Measurements from ENCODE around the gene DDX31.

DDX31 gene

DNA sequence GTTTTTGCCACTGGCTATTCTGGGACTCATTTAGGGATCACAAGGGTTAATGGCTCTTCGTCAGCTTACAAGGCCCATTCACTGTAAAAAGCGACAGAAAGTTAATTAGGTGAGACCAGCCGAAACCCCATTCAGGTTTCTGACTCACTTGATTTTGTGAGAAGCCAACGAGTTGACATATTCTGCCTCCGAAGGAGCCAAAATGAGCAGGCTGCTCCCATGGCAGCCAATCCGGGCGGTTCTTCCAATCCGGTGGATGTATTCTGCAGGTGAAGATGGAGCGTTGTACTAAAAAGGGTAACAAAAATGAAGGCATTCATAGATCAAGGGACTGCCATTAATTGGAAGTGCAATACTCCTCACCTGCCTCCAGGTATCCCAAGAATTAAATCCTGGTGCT is 39.7 kb downstream of the DDX31 start:
- TF ChIP-seq, protein P1, sequence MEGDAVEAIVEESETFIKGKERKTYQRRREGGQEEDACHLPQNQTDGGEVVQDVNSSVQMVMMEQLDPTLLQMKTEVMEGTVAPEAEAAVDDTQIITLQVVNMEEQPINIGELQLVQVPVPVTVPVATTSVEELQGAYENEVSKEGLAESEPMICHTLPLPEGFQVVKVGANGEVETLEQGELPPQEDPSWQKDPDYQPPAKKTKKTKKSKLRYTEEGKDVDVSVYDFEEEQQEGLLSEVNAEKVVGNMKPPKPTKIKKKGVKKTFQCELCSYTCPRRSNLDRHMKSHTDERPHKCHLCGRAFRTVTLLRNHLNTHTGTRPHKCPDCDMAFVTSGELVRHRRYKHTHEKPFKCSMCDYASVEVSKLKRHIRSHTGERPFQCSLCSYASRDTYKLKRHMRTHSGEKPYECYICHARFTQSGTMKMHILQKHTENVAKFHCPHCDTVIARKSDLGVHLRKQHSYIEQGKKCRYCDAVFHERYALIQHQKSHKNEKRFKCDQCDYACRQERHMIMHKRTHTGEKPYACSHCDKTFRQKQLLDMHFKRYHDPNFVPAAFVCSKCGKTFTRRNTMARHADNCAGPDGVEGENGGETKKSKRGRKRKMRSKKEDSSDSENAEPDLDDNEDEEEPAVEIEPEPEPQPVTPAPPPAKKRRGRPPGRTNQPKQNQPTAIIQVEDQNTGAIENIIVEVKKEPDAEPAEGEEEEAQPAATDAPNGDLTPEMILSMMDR (IDR thresholded peaks at IDR 0.05; ENCODE audit: insufficient read depth, missing control alignments): no peak

DNA sequence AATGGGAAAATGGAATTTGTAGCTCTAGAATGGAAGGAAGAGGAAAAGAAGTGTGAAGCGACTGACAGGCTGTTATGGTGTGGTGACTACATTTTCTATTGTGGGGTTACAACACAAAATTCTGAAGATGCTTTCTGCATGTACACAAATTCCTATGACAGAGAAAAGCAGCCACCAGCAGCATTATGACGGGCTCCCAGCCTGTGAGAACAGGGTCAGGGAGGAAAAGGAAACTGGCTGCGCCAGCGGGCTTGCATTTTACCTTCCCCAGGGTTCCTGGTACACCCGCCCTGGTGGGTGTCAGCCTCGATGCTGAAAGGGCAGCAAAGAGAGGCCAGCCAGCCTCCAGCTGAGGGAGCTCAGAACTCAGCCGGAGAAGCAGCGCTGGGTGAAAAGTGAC is 41.0 kb downstream of the DDX31 start:
- FAIRE-seq (no peak), DNase-seq (ENCODE audit: insufficient read length, low spot score) (no peak)
- TF ChIP-seq, protein P1 (IDR thresholded peaks at IDR 0.05; ENCODE audit: insufficient read depth, missing control alignments): no peak

More for the DNA sequence above, 39.7 kb downstream of the DDX31 start:
- no peak for FAIRE-seq
- DNase-seq (ENCODE audit: insufficient read length, low spot score): no peak

DNA sequence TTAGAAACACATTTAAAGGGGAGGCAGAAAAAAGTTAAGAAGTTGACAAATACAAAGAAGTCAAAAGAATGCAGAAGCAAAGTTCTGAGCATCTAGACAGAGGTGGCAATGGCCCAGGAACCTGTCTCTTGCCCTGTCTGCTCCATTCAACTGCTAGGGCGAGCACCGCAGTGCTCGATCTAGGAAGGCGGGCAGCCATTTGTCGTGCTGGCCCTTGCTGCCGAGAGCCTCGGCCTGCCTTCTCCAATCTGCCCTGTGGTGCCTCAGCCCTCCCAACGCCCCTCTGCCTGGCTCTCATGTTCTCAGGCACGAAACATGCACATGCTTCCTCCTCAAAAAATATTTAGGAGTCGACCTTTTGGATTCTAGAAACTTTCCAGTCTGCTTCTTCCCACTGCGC is 42.2 kb downstream of the DDX31 start:
- TF ChIP-seq, protein P1 (IDR thresholded peaks at IDR 0.05; ENCODE audit: insufficient read depth, missing control alignments): no peak
- DNase-seq (ENCODE audit: insufficient read length, low spot score): no peak
- FAIRE-seq: no peak

DNA sequence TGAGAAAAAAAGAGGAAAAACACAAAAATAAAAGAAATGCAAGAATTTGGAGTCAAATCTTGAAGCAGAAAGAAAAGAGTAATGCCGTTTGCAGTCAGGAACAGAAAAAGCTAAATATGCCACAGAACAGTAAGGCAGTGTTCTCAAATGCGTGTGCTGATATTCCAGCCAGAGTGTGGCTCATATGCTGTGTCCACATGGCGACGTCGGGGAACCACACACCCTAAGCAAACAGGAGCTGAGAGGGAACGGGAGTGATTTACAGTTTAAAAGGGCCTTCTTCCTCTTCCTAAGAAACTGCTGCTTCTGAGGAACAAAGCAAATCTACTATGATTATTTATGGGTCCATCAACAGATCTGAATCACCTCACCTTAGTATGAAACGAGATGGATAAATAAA is 42.7 kb downstream of the DDX31 start:
- TF ChIP-seq, protein P1 (IDR thresholded peaks at IDR 0.05; ENCODE audit: insufficient read depth, missing control alignments): no peak
- no peak for FAIRE-seq
- DNase-seq (ENCODE audit: insufficient read length, low spot score): no peak

DNA sequence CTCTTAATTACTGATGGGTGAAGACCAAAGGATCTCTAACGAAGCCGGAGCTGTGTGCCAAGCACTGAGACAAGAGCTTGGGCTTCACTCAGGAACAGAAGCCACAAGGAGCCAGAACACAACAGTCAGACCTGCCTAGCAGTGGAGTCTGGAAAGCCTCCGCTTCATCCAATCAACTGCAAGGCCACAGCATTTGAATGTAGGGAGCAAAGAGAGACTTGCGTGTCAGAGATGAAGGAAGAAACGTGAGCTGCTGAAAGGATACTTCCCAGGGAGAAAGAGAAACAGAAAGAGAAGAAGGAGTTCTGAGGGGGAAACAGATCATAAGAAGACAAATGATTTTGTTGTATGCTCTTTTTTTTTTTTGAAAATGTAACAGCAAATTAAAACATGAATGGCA is 43.5 kb downstream of the DDX31 start:
- DNase-seq (ENCODE audit: insufficient read length, low spot score) (no peak), FAIRE-seq (no peak)
- TF ChIP-seq, protein P1 (IDR thresholded peaks at IDR 0.05; ENCODE audit: insufficient read depth, missing control alignments): no peak

DNA sequence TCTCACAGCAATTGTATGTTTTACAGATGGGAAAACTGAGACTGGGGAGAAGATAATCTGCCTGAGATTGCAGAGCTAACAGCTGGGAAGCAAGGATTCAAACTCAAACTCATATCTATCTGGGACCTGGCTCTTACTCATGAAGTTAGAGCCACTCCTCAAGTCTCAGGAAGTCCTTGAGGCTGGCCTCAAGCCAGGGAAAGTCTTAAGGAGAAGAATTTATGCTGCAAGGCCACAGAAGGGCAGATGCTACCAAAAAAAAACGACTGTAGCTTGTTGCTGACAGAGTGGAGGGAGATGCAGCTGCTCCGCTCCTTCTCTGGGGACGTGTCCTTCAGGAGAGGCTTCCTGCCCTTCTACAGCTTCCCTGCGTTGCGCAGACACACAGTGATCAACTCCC is 47.6 kb downstream of the DDX31 start:
- DNase-seq (ENCODE audit: insufficient read length, low spot score) (no peak), FAIRE-seq (no peak)
- TF ChIP-seq, protein P1 (IDR thresholded peaks at IDR 0.05; ENCODE audit: insufficient read depth, missing control alignments): no peak

DNA sequence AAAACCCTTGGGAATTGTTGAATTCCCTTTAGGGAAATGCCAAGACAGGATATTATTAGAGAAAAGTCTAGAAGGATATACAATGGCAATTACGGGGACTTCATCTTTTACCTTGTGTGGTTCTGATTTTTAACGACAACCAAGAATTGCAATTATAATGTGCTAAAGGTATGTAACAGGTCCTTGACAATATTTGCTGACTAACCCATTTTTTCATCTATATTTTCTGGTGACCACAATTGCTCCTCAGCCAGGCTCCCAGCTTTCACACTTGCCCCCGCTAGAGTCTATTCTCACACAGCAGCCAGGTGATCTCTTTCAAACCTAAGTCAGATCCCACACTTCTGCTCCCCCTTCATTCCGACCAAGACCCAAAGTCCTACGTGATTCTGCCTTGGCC is 53.1 kb downstream of the DDX31 start:
- no peak for FAIRE-seq
- no peak for DNase-seq (ENCODE audit: insufficient read length, low spot score)
- TF ChIP-seq, protein P1 (IDR thresholded peaks at IDR 0.05; ENCODE audit: insufficient read depth, missing control alignments): no peak

Measured in D721Med (cell line).